H1 (cell line): Measurements from ENCODE around the gene CHST10.

Experiments
- CHD1 ChIP-seq: IDR thresholded peaks from 2 replicates; pipeline ENCODE4 v1.6.1; 2012; ENCODE audit warnings: low read depth, low read length, improper control_type of control experiment
- EZH2 ChIP-seq: fragments of 200-600 bp; sonication (generic); IDR thresholded peaks from 2 replicates; pipeline ENCODE4 v1.7.1; 2012; ENCODE audit warnings: low read depth, mild to moderate bottlenecking, moderate library complexity, low read length, inconsistent platforms; ENCODE audit not compliant: severe bottlenecking
- POLR2A ChIP-seq, 2 experiments: IDR thresholded peaks; 1 replicate in 1 of 2; 2 replicates in 1 of 2; pipeline ENCODE4 v1.6.1; 2011; ENCODE audit warnings: low read depth in 2 of 2, low read length in 2 of 2, mild to moderate bottlenecking in 2 of 2; ENCODE audit errors: control extremely low read depth in 1 of 2
- RNF2 ChIP-seq: fragments of 200-900, 300-1000 bp; sonication (generic); IDR thresholded peaks from 2 replicates; pipeline ENCODE4 v1.7.1; 2016; ENCODE audit warnings: borderline replicate concordance, low read depth, mild to moderate bottlenecking, antibody characterized with exemption, low read length; ENCODE audit not compliant: poor library complexity, severe bottlenecking; ENCODE audit errors: missing control alignments
- SUZ12 ChIP-seq: fragments of 200-600 bp; sonication (generic); IDR thresholded peaks from 2 replicates; pipeline ENCODE4 v1.6.1; 2012; ENCODE audit warnings: mild to moderate bottlenecking, inconsistent platforms, low read length, moderate library complexity, mixed read lengths
- TAF7 ChIP-seq: optimal IDR thresholded peaks from 2 replicates; pipeline ENCODE3; 2011; ENCODE audit warnings: low read depth, mild to moderate bottlenecking, inconsistent platforms, low read length, moderate library complexity, borderline replicate concordance
- ZNF274 ChIP-seq: IDR thresholded peaks from 2 replicates; pipeline ENCODE4 v1.7.0; 2012; ENCODE audit warnings: low read length, borderline replicate concordance; ENCODE audit errors: extremely low read depth
- TF ChIP-seq, protein P1 (sequence below): IDR thresholded peaks from 2 replicates; pipeline ENCODE4 v1.6.1; 2012; ENCODE audit warnings: inconsistent platforms
- TF ChIP-seq, protein P2 (sequence below), 3 experiments: IDR thresholded peaks; 1 replicate in 2 of 3; 2 replicates in 1 of 3; pipeline versions ENCODE4 v1.5.1 to v1.6.1; 2011; ENCODE audit warnings: low read length in 3 of 3, mild to moderate bottlenecking in 3 of 3, inconsistent platforms in 2 of 3, low read depth in 1 of 3, moderate library complexity in 1 of 3; ENCODE audit not compliant: insufficient read depth in 1 of 3; ENCODE audit errors: control extremely low read depth in 1 of 3
- TF ChIP-seq, protein P3 (sequence below): IDR thresholded peaks from 2 replicates; pipeline ENCODE4 v1.6.1; 2011; ENCODE audit warnings: low read length, improper control_type of control experiment

DNA sequence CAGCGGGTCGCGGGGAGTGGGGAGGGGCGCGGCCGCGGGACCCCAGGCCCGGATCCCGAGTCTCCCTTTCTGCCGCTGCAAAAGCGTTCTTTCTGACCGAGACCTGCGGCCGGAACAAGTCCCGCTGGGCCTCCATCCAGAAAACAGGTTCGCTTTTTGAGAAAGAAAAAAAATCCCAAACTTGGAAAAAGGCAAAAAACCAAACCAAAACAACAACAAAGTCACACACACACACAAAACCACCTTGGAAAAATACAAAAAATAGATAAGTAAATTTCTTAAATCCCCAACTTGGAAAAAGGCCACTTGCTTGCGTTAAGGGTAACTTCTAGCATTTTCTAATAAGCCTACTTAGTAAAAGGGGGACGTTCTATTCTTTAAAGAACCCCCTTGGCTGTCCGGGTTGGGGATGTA, 250 bp upstream of the CHST10 start:
- TF ChIP-seq CHD1 (no peak; the same call in 1 of the 2 replicates), POLR2A (IDR thresholded peaks at IDR 0.05; ENCODE audit: control extremely low read depth in 1 of 2, low read depth in 2 of 2, low read length in 2 of 2) (peak in 1 of 2 experiments; percentile 50; a peak in 1 of 3 replicates), TAF7 (no peak), ZNF274 (no peak), RNF2 (no peak), SUZ12 (no peak), EZH2 (no peak)
- TF ChIP-seq, protein P1, sequence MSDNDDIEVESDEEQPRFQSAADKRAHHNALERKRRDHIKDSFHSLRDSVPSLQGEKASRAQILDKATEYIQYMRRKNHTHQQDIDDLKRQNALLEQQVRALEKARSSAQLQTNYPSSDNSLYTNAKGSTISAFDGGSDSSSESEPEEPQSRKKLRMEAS, result no peak
- TF ChIP-seq, protein P2, sequence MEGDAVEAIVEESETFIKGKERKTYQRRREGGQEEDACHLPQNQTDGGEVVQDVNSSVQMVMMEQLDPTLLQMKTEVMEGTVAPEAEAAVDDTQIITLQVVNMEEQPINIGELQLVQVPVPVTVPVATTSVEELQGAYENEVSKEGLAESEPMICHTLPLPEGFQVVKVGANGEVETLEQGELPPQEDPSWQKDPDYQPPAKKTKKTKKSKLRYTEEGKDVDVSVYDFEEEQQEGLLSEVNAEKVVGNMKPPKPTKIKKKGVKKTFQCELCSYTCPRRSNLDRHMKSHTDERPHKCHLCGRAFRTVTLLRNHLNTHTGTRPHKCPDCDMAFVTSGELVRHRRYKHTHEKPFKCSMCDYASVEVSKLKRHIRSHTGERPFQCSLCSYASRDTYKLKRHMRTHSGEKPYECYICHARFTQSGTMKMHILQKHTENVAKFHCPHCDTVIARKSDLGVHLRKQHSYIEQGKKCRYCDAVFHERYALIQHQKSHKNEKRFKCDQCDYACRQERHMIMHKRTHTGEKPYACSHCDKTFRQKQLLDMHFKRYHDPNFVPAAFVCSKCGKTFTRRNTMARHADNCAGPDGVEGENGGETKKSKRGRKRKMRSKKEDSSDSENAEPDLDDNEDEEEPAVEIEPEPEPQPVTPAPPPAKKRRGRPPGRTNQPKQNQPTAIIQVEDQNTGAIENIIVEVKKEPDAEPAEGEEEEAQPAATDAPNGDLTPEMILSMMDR (IDR thresholded peaks at IDR 0.05; ENCODE audit: control extremely low read depth in 1 of 3, insufficient read depth in 1 of 3, low read depth in 1 of 3, low read length in 3 of 3), result no peak
- TF ChIP-seq, protein P3, sequence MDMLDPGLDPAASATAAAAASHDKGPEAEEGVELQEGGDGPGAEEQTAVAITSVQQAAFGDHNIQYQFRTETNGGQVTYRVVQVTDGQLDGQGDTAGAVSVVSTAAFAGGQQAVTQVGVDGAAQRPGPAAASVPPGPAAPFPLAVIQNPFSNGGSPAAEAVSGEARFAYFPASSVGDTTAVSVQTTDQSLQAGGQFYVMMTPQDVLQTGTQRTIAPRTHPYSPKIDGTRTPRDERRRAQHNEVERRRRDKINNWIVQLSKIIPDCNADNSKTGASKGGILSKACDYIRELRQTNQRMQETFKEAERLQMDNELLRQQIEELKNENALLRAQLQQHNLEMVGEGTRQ, result no peak
